ENCODE results near the gene GRB10. TPM values are rescaled to one million over a fixed set of nuclear protein-coding genes. Genes with fewer than 3 reads are reported as not detected.
"Not testable (repeated sequence)": the region's sequence is repeated elsewhere in the genome, so short reads cannot be mapped to it uniquely, and the experiment has no call there.

The GRB10 gene
- total RNA-seq, 2 donors from 2014 or later, result 2.6 to 6.6 TPM

DNA sequence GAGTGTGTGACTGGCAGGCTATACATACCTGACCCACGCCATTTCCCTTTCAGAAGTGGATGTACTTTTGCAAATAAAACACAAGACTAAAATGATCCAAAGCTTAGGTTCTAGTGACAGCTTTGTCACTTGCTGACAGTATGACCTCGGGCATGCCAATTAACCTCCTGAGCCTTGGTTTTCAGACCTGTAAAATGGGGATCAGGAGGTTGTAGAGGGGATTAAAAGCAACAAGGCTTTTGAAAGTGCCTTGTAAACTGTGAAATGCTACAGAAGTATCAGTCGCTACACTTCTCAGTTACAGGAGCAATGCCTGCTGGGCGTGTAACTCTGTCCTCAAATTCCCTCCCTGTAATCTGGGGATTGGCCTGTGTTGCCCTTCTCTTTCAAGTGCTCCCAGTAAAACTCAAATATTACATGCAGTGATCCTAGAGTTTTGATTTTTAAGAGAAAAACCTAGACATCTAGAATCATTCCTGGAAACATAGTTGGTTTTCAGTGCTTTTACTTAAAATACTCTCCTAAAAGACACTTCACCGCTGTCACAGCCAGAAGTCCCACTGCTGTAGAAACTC lies 8.8 kb upstream of the GRB10 start:
- peaks cover 16% of the 10 kb centered on the region in 2 donors for H3K36me3 Mint-ChIP-seq
- H3K27ac Mint-ChIP-seq, result no peak overlapping the region
- ATAC-seq, result no peak
- DNase-seq (ENCODE audit: low spot score in 2 of 2), result no peak
- H3K9me3 Mint-ChIP-seq, result peaks cover 0 to 8% of the 10 kb centered on the region in 2 donors

- Mint-ChIP-seq H3K36me3 (peaks cover 16 to 21% of the 10 kb centered on the region in 2 donors), H3K9me3 (peaks cover 0 to 8% of the 10 kb centered on the region in 2 donors), H3K27ac (no peak overlapping the region)
- DNase-seq (ENCODE audit: low spot score in 2 of 2) (no peak), ATAC-seq (no peak)
Observed at GRCh38 chr7:50790381-50790780, 7.7 kb upstream of the GRB10 start.

DNA sequence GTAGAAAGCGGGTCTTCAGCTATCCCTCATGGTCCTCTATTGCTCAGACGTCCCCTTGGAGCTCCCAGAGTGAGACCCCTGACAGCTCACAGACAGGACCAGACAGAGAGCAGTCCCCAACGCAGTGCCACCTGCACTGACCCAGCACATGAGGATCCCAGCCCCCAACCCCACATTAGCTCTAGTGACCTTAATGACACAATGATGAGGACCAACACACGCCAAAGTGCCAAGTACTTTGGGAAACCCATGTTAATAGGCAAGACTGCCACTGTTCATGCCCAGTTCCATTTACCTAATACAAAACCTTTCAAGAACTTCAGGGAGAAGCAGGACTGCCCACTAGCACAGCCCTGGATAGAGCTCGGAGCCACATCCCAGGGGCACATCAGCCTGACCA lies 5.7 kb upstream of the GRB10 start:
- ATAC-seq, result no peak
- DNase-seq (ENCODE audit: low spot score in 2 of 2), result no peak
- Mint-ChIP-seq H3K27ac (no peak overlapping the region), H3K9me3 (peaks cover 0 to 8% of the 10 kb centered on the region in 2 donors), H3K36me3 (peaks cover 10 to 21% of the 10 kb centered on the region in 2 donors)

DNA sequence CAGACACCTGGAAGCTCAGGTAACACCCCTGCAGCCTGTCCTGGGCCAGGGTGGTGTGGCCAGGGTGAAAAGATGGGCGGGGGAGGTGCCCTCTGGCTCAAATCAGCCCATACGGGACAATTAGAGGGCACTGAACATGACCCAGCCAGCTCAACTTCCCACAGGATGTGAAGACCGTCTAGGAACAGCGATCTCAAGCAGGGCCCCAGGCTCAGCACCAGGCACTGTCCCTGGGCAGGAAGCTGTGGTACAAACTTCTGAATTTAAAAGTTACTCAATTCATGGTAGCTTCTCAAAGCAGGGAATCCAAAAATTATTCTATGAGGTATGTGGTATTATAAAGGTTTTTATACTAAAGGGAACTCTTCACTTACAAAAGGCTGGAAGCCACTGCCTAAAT lies 5.1 kb upstream of the GRB10 start:
- Mint-ChIP-seq H3K9me3 (peaks cover 0 to 8% of the 10 kb centered on the region in 2 donors), H3K36me3 (peaks cover 10 to 21% of the 10 kb centered on the region in 2 donors), H3K27ac (no peak overlapping the region)
- ATAC-seq (no peak), DNase-seq (ENCODE audit: low spot score in 2 of 2) (no peak)

- H3K9me3 Mint-ChIP-seq, result peaks cover 0 to 8% of the 10 kb centered on the region in 2 donors
- peaks cover 6 to 21% of the 10 kb centered on the region in 2 donors for H3K36me3 Mint-ChIP-seq
- no peak overlapping the region for H3K27ac Mint-ChIP-seq
- no peak for ATAC-seq
- no peak for DNase-seq (ENCODE audit: low spot score in 2 of 2)
Observed at GRCh38 chr7:50785346-50785745, 2.6 kb upstream of the GRB10 start.

DNA sequence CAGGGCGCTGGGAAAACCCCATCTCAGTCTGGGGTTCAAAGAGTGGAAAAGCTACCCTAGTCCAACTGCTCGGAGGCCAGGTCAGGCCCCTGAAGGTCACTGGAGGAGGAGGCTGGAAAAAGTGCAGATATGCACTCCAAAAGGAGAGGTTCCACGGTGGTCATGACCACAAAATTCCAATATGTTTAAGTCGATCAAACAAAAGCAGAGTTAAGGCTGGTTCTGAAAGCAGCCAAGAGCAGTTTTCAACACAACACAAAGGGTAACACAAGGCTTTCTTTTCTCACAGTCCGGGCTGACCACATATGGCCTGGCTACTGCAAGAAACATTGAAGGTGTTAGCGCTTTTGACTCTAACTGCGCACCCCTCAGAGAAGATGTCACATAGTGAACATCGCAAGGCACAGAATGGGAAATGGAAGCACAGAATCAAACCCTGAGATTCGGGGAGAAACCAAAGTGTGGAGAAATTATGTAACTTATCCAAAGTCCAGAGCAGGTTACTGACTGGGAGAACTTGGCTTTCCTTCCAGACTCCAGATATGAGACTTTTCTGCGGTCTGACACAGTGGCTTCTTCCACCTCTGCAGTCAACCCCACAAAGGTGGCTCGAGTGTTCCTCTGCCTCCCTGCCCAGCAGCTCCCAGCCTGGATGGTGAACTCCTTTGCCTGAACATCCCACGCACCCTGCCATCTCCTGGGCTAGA lies 1.3 kb upstream of the GRB10 start:
- Mint-ChIP-seq H3K9me3 (peaks cover 0 to 8% of the 10 kb centered on the region in 2 donors), H3K36me3 (peaks cover 2 to 21% of the 10 kb centered on the region in 2 donors), H3K27ac (no peak overlapping the region)
- no peak for ATAC-seq
- DNase-seq (ENCODE audit: low spot score in 2 of 2), result no peak

DNA sequence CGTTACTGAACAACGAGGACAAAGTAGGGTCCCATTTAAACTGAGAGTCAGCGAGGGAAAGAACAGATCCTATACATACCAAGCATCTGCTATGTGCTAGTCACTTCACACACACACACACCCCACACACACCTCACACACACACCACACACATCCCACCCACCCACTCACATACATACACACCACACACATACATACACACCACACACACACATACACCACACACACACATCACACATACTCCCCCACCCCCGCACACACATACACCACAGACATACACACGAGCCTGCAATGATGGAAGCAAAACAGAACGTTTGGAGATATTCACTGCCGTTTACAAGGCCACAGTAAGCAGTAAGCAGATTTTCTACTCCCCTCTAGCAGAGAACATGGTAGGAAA lies 607 bp upstream of the GRB10 start:
- no peak for DNase-seq (ENCODE audit: low spot score in 2 of 2)
- H3K27ac Mint-ChIP-seq, result no peak overlapping the region

GRCh38 chr7:50781381-50782293 lies 1.1 kb downstream of the GRB10 start:
- DNase-seq (ENCODE audit: low spot score in 2 of 2) (no peak), ATAC-seq (peak; percentile 66 to 70)
- peaks cover 0 to 3% of the 10 kb centered on the region in 2 donors for H3K9me3 Mint-ChIP-seq
- peaks cover 0 to 7% of the 10 kb centered on the region in 2 donors for H3K36me3 Mint-ChIP-seq
- peak overlapping the region in 1 of 2 donors; percentile 50 for H3K27ac Mint-ChIP-seq

More for the DNA sequence above, 607 bp upstream of the GRB10 start:
- peaks cover 0 to 8% of the 10 kb centered on the region in 2 donors for H3K9me3 Mint-ChIP-seq
- peaks cover 0 to 16% of the 10 kb centered on the region in 2 donors for H3K36me3 Mint-ChIP-seq
- ATAC-seq, result no peak

GRCh38 chr7:50780436-50780835 lies 2.3 kb downstream of the GRB10 start:
- ATAC-seq, result no peak

DNA sequence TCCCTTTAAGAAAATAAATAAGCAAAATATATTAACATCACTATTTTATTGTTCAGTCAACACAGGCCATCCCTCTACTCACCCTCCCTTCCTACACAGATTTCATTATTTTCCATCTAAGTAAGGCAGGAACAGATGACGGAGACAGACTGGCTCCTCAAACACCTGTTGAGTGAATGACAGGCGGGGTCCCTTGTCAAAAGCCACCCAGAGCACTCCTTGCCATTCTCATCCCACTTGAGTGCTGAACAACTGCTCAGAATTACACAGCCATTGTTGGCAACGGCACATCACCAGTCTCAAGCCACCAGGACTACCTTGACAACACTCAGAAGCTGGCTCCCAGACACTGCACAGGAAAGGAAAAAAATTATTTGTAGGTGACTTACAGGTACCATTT lies 3.3 kb downstream of the GRB10 start:
- ATAC-seq, result no peak
- no peaks in the 10 kb centered on the region for H3K36me3 Mint-ChIP-seq
- H3K9me3 Mint-ChIP-seq, result peaks cover 0 to 3% of the 10 kb centered on the region in 2 donors
- no peak for DNase-seq (ENCODE audit: low spot score in 2 of 2)
- H3K27ac Mint-ChIP-seq, result no peak overlapping the region

More at GRCh38 chr7:50780436-50780835, 2.3 kb downstream of the GRB10 start:
- H3K36me3 Mint-ChIP-seq, result no peaks in the 10 kb centered on the region
- peaks cover 0 to 3% of the 10 kb centered on the region in 2 donors for H3K9me3 Mint-ChIP-seq
- DNase-seq (ENCODE audit: low spot score in 2 of 2), result no peak
- no peak overlapping the region for H3K27ac Mint-ChIP-seq

- Mint-ChIP-seq H3K27ac (no peak overlapping the region), H3K9me3 (peaks cover 0 to 3% of the 10 kb centered on the region in 2 donors), H3K36me3 (no peaks in the 10 kb centered on the region)
- DNase-seq (ENCODE audit: low spot score in 2 of 2) (no peak), ATAC-seq (no peak)
Observed at GRCh38 chr7:50778189-50778588, 4.5 kb downstream of the GRB10 start.

GRCh38 chr7:50775836-50776235 lies 6.9 kb downstream of the GRB10 start:
- Mint-ChIP-seq H3K27ac (no peak overlapping the region), H3K36me3 (no peaks in the 10 kb centered on the region), H3K9me3 (peaks cover 0 to 7% of the 10 kb centered on the region in 2 donors)
- DNase-seq (ENCODE audit: low spot score in 2 of 2) (no peak), ATAC-seq (no peak)

- DNase-seq (ENCODE audit: low spot score in 2 of 2), result no peak
- Mint-ChIP-seq H3K27ac (no peak overlapping the region), H3K9me3 (peaks cover 0 to 7% of the 10 kb centered on the region in 2 donors), H3K36me3 (no peaks in the 10 kb centered on the region)
- ATAC-seq, result no peak
Observed at GRCh38 chr7:50775231-50775630, 7.5 kb downstream of the GRB10 start.

DNA sequence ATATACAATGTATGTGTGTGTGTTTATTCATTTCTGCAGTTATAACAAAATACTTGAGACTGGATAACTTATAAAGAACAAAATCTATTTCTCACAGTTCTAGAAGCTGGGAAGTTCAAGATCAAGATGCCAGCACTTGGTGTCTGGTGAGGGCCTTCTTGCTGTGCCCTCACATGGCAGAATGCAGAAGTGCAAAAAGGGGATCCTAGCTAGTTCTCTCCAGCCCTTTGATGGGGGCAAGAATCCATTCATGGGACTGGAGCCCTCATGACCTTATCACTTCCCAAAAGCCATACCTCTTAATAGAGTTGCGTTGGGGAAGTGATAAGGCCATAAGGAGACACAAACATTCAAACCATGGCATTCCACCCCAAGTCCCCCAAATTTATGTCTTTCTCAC lies 8.4 kb downstream of the GRB10 start:
- Mint-ChIP-seq H3K9me3 (peaks cover 0 to 7% of the 10 kb centered on the region in 2 donors), H3K36me3 (no peaks in the 10 kb centered on the region), H3K27ac (no peak overlapping the region)
- DNase-seq (ENCODE audit: low spot score in 2 of 2), result no peak
- no peak for ATAC-seq

- not testable (repeated sequence) for ATAC-seq; H3K36me3 Mint-ChIP-seq; H3K27ac Mint-ChIP-seq; DNase-seq (ENCODE audit: low spot score in 2 of 2)
- peaks cover 0 to 12% of the 10 kb centered on the region in 2 donors for H3K9me3 Mint-ChIP-seq
Observed at GRCh38 chr7:50773071-50773470, 9.6 kb downstream of the GRB10 start.

DNA sequence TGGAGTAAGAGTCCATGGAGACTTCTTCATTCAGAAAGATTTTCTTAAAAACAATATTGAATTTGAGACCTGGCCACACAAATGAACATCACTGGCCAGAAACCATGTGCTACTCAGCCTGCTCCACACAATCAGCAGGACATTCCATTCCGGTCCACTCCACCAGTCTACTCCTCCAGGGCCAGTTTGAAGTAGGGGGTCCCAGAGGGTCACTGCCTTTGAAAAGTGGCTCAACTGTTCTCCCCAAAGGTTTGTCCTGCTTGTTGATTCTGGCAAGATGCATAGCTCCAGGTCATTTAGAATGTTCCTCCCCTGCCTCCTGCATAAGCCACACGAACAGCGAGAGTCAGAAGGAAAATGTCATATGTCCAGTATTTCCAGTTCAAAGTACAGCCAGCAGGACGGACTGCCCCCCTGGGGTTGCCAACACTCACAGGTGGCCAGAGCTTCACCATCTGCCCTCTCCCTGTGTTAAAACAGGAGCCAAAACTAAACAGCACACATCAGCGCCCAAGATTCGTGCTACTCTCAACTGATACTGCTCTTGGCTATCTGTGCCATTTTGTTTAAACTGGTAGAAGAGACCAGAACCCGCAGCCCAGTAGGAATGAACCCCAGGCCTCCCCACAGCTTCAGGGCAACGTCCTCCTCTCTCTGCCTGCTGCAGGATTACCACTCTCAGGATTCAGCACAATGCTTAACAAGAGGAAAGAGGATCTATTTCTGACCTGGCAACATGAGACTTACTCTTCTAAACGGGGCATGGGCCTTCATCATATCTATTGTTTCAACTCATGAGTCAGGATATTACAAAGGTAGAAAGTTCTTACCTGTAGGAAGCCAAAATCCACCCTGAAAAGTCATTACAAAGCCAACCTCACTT lies 11.3 kb downstream of the GRB10 start:
- no peak overlapping the region for H3K27ac Mint-ChIP-seq
- ATAC-seq, result no peak
- no peaks in the 10 kb centered on the region for H3K36me3 Mint-ChIP-seq
- no peak for DNase-seq (ENCODE audit: low spot score in 2 of 2)
- H3K9me3 Mint-ChIP-seq, result peaks cover 0 to 9% of the 10 kb centered on the region in 2 donors
